Erythroblast (primary cell): ENCODE measurements around the gene POU6F2.
"Not testable (repeated sequence)": the region's sequence is repeated elsewhere in the genome, so short reads cannot be mapped to it uniquely, and the experiment has no call there.

Experiments used
- DNase-seq, 2 experiments: peaks; one replicate each; lab custom pipeline; 2025; lab: John Stamatoyannopoulos, UW
- GATA1 ChIP-seq: IDR thresholded peaks from 2 replicates; pipeline ENCODE4 v1.6.1; 2011; ENCODE audit warnings: low read depth, mild to moderate bottlenecking, control low read depth, low read length, moderate library complexity
- POLR2A ChIP-seq: IDR thresholded peaks from 2 replicates; pipeline ENCODE4 v1.6.1; 2011; ENCODE audit warnings: mild to moderate bottlenecking, low read length

POU6F2 gene

DNA sequence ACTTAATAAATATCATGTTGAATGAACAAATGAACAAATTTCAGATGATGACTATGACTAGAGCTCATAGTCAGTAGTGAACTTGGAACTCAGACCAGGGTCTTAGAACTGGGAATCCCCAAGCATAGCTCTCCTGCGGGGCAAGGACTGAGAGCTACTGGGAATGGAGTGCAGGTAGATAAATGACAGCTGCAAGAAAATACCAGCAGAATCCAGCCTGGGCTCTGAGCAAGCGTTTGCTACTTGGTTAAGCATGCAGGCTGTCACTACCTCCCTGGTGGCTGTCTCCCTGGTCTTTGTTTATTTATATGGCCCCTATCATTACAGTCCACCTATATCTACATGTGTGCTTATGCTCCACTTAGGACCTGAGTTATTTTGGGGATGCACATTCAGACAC, 208.4 kb downstream of the POU6F2 start:
- TF ChIP-seq POLR2A (no peak), GATA1 (no peak)

GRCh38 chr7:39186671-39187070, 209.0 kb downstream of the POU6F2 start:
- DNase-seq, result no peak
- TF ChIP-seq GATA1 (no peak), POLR2A (no peak)

More for the DNA sequence above, 208.4 kb downstream of the POU6F2 start:
- no peak for DNase-seq

- DNase-seq, result no peak
- TF ChIP-seq POLR2A (no peak), GATA1 (no peak)
Observed at GRCh38 chr7:39187130-39187529, 209.4 kb downstream of the POU6F2 start.

DNA sequence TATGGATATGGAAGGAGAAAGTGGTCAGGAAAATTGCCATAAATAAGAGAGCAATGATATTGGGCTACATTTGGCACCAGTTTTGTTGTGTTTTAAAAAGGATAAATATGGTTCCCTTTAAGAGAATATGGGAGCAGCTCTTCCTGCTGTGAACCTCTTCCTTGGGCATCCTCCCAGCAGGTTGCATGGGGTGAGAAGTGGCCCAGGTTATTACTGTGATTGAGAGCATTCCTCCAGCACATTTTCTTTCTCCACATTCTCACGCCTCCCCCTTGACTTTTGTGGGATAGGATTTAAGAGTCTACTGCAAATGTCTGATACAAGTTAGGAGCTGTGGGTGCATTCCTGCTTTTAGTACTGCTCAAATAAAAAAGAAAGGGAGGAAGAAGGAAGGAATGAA, 214.8 kb downstream of the POU6F2 start:
- DNase-seq, result no peak
- TF ChIP-seq POLR2A, result no peak
- TF ChIP-seq GATA1, result no peak

DNA sequence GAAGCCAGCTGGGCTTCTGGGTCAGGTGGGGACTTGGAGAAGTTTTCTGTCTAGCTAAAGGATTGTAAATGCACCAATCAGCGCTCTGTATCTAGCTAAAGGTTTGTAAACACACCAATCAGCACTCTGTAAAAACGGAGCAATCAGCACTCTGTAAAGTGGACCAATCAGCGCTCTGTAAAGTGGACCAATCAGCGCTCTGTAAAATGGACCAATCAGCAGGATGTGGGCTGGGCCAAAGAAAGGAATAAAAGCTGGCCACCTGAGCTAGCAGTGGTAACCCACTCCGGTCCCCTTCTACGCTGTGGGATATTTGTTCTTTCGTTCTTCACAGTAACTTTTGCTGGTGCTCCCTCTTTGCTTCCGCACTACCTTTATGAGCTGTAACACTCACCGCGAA, 216.7 kb downstream of the POU6F2 start:
- DNase-seq, result not testable (repeated sequence)

DNA sequence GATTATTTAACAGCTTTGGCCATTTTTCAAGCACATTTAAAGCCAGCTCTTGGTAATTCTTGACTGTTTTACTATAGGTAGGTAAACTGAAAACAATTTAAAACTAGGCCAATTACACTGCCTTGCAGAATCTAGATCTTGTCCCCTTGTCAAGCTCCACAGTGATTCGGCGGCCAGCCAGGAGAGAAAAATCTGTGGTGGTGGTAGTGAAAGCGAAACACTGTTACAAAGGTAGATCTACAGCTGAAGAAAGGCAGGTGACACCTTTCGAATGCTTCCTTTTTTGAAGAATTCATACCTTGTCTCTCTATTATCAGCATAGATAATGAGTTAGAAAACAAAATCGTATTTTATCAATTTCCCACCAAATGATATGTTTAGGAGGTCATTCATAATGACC, 218.3 kb downstream of the POU6F2 start:
- no peak for DNase-seq
- no peak for TF ChIP-seq GATA1
- no peak for TF ChIP-seq POLR2A

GRCh38 chr7:39197831-39198230, 220.1 kb downstream of the POU6F2 start:
- DNase-seq, result no peak
- no peak for TF ChIP-seq GATA1
- no peak for TF ChIP-seq POLR2A

DNA sequence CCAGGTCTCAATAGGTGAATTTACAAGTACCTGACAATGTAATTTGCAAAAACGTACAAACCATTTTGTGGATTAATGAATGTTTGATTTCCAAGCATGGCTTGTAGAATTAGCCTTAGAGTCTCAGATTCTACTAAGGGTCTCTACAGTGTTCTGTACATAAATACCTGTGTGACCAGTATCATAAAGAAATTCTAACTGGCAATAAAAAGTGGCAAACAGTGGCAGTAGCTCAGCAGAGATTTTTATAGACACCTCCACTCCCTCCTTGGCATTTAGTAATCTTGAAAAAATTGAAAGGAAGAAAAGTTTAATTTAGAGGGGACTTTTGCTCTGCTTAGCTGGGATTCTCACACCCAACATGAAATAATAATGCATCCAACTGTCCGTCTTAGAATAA, 220.8 kb downstream of the POU6F2 start:
- no peak for DNase-seq
- TF ChIP-seq POLR2A (no peak), GATA1 (no peak)

GRCh38 chr7:39199006-39199405, 221.3 kb downstream of the POU6F2 start:
- no peak for DNase-seq
- TF ChIP-seq GATA1, result no peak
- TF ChIP-seq POLR2A, result no peak

DNA sequence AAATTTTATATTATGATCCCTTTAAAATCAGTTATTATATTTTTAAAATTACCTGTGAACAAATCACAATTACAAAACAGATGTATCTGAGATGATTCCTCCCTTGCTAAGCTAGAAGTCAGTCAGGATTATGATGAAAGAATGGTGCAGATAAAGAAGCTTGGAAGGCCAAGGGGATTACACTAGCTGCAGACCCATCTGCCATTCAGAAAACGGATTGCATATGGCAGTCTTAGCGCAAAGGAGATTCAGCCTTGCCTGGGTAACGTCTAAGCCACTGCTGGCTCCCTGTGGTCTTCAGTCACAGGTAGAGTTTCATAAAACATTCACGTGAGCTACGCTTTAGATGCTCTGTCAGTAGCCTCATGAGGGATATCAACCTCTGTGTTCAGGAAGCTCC, 222.2 kb downstream of the POU6F2 start:
- TF ChIP-seq POLR2A, result no peak
- TF ChIP-seq GATA1, result no peak
- no peak for DNase-seq

DNA sequence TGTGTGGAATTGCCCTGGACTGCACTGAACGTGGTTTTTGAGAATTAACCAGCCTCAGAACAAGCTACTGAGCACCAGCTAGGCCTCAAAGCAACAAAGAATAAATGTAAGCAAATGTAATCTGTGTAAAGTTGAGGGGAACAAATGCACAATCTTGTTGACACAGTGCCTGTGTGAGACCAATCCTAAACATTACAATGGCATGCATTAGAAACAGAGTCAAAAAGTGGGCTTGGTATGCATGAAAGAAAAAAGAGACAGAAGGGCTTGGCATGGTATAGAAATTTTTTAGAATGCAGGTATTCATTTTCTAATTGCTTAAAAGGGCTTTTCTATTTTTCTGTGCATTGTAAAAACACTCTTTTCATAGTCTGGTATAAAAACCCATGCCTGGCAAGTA, 224.3 kb downstream of the POU6F2 start:
- TF ChIP-seq GATA1, result no peak
- TF ChIP-seq POLR2A, result no peak
- no peak for DNase-seq

DNA sequence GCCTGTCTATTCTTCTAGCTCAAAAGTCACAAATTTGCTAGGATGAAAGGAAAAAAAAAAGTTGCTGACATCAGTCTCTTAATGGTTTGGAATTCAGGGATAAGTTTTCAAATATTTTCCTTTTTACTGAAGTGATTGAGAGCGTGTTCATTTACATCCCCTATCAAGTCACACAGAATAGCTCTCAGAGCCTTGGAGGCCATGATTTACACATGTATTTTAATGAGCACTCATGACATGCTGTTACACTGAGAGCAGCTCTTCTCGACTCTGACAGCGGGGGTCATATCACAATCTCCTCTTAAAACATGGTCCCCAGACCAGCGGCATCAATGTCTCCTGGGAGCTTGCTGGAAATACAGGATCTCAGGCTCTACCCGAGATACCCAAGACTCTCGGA, 232.7 kb downstream of the POU6F2 start:
- DNase-seq, result no peak
- no peak for TF ChIP-seq GATA1
- no peak for TF ChIP-seq POLR2A

DNA sequence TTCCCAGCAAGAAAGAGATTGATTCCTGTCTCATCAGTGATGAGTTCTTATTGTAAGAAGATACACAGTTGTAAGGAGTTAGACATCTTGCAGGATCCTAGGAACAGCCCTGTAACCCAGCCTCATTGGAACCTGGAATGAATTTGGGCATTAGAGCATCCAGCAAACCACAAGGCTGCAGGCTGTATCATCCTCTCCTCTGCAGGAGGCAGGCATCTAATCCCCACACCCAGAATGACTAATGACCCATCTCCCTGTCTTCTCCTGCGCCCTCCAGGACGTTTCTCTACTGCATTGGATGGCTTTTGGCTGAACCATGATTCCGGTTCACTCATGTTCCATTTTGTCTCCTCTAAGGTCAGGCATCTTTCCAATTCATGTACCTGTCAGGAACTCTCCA, 233.9 kb downstream of the POU6F2 start:
- no peak for TF ChIP-seq POLR2A
- TF ChIP-seq GATA1, result no peak
- no peak for DNase-seq

DNA sequence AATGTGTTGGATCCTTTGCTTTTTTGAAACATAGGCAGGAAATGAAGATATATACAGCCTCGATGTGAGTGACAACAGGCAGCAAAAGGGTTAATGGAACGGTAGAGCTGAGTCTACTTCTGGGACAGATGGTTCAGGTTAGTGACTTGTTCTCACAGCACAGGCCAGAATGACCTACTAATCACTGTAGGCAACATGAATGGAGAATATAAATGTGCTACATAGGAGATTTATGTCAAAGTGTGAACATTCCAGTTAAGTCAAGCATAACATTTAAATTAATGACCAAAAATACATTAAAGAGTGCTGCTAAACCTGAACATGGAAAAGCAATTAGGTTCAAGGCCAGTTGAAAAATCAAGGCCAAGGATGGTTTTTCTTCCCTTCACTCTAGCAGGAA, 235.2 kb downstream of the POU6F2 start:
- TF ChIP-seq POLR2A (no peak), GATA1 (no peak)
- no peak for DNase-seq

DNA sequence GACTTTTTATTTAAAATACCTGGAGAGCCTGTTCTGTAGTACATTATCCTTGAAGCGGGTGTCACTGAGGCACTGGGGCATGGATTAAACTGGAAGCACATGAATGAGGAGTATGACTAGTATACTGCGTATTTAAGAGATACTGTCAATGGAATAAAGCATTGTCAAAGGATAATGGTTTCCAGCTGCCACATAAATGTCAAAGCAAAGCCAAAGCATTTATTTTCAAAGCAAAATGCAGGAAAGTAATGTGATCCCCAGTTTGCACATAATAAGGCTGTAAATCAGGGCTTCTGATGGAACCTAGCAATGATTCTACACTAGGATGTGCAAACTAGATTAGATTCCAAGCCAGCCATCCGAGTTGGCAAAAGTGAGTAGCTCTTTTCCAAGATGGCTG, 240.1 kb downstream of the POU6F2 start:
- DNase-seq, result no peak
- TF ChIP-seq GATA1 (no peak), POLR2A (no peak)

DNA sequence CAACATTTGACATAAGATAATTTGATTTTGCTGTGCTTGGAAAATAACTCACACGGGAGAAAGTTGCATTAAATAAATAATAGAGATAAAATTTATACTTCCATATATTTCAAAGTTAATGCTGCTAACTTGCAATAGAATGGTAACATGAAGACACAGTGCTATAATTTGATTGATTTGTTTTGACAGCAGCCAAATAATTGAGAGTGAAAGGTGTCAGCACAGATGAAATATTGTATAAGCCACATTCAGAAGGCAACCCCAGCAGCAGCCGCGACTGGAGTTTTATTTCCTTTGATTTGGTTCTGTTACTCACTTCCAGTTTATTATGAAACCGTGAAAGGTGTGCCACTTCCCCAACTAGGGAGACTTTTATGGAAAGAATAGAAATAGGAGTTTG, 242.2 kb downstream of the POU6F2 start:
- DNase-seq, result no peak
- TF ChIP-seq GATA1, result no peak
- no peak for TF ChIP-seq POLR2A

DNA sequence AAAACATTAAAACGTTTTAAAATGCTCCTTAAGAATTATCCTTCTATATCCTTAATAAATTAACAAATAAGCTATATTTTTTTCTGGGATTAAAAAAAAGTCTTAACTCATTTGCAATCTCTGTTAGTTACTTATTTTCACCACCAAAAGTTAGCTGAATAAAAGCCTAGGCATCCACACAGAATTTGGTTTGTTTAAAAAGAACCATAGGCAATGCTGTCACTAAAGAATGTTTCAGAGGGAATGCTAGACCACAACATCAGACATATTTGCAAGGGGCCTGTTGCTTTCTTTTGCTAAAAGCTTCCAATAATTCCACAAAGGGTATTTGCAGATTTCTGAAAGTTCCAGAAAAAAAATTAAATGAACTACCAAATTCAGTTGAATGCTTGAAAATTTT, 244.2 kb downstream of the POU6F2 start:
- no peak for TF ChIP-seq POLR2A
- TF ChIP-seq GATA1, result no peak

GRCh38 chr7:39228946-39229345, 251.2 kb downstream of the POU6F2 start:
- DNase-seq, result no peak
- TF ChIP-seq POLR2A (no peak), GATA1 (no peak)

More for the DNA sequence above, 244.2 kb downstream of the POU6F2 start:
- DNase-seq, result no peak
